Small intestine (tissue), 16 donors: ENCODE results near the gene EFL1. TPM values are rescaled to one million over a fixed set of nuclear protein-coding genes. Genes with fewer than 3 reads are reported as not detected.
A peak's percentile ranks its signal among the peaks of the same experiment; 100 is the strongest.
"Not testable (repeated sequence)": the region's sequence is repeated elsewhere in the genome, so short reads cannot be mapped to it uniquely, and the experiment has no call there.

ENCODE experiments used
- DNase-seq, 2 donors: peaks; one replicate each; pipeline versions ENCODE4 v3.0.0 to v3.0.0-alpha.2; 2013
- FAIRE-seq: peaks from 2 replicates; lab custom pipeline; 2012; peaks lifted over from hg19 to GRCh38; lab: Jason Lieb, UNC
- H3K27ac ChIP-seq, 3 donors: one replicate each; pipeline ENCODE4 v1.5.1; 2013; ENCODE audit warnings: low read length in 2 of 3, mild to moderate bottlenecking in 2 of 3, control low read depth in 1 of 3, inconsistent platforms in 1 of 3, low read depth in 1 of 3, moderate library complexity in 1 of 3
- H3K27me3 ChIP-seq, 3 donors: one replicate each; pipeline ENCODE4 v1.6.1; 2013; ENCODE audit warnings: low read length in 3 of 3, inconsistent platforms in 1 of 3; ENCODE audit not compliant: control insufficient read depth in 3 of 3, insufficient read depth in 3 of 3
- H3K36me3 ChIP-seq, 3 donors: one replicate each; pipeline ENCODE4 v1.6.1; 2013; ENCODE audit warnings: low read length in 3 of 3, inconsistent platforms in 1 of 3, low read depth in 1 of 3, mild to moderate bottlenecking in 1 of 3, moderate library complexity in 1 of 3; ENCODE audit not compliant: control insufficient read depth in 3 of 3, insufficient read depth in 2 of 3
- H3K4me1 ChIP-seq, 3 donors: one replicate each; pipeline ENCODE4 v1.6.1; 2013; ENCODE audit warnings: low read length in 2 of 3, inconsistent platforms in 1 of 3, low read depth in 1 of 3, mild to moderate bottlenecking in 1 of 3, moderate library complexity in 1 of 3; ENCODE audit not compliant: control insufficient read depth in 3 of 3, insufficient read depth in 2 of 3
- H3K4me3 ChIP-seq, 3 donors: one replicate each; pipeline ENCODE4 v1.5.1; 2013; ENCODE audit warnings: low read length in 3 of 3, control low read depth in 1 of 3, inconsistent platforms in 1 of 3, low read depth in 1 of 3, mild to moderate bottlenecking in 1 of 3, moderate library complexity in 1 of 3
- H3K9me3 ChIP-seq, 2 donors: one replicate each; pipeline ENCODE4 v1.6.1; 2013; ENCODE audit warnings: low read depth in 1 of 2, low read length in 1 of 2; ENCODE audit not compliant: control insufficient read depth in 2 of 2, insufficient read depth in 1 of 2
- WGBS, 3 donors: extraction: QIAGEN DNeasy Blood & Tissue Kit; methylation state at CpG; one replicate each; pipeline ENCODE4 v1.1.7; 2013; 5-methylcytosine and 5-hydroxymethylcytosine counted together
- long read RNA-seq, 10 donors: transcript quantifications; one replicate each; lab custom pipeline, GENCODE V29; 2026
- polyA plus RNA-seq, 4 donors: library from polyadenylated mRNA; stranded (reverse) in 3 of 4; unstranded in 1 of 4; fragments of 200-250 nt in 3 of 4; fragments of 120-200 nt in 1 of 4; gene quantifications; one replicate each; pipeline versions ENCODE4 v1.2.1 to v1.2.3, GENCODE V29; 2013
- donor health status: healthy with polysubstance abuse.
- donor health status: control.
- donor health status: control.
- donor health status: Bipolar disorder and iron deficiency.
- donor health status: healthy.

The EFL1 gene
- polyA plus RNA-seq, result 10 to 100 TPM; 11.6 to 25.2 (median 13.4) TPM
- long read RNA-seq, donor 1, result 0 reads
- long read RNA-seq, donor 2, result 0 reads
- long read RNA-seq, donor 3, result 0 reads
- long read RNA-seq, donor 4, result 0 reads
- long read RNA-seq, donor 5, result 0 reads
- long read RNA-seq, donor 6, partial matches to known transcripts, result 0 of 1 reads
- long read RNA-seq, donor 6, other reads (novel, unspliced or antisense), result 0 of 1 reads
- long read RNA-seq, donor 7, partial matches to known transcripts, result 0 of 2 reads
- long read RNA-seq, donor 7, other reads (novel, unspliced or antisense), result 0 of 2 reads
- long read RNA-seq, donor 8, result 0 reads
- long read RNA-seq, donor 9, result 0 reads
- long read RNA-seq, donor 10, partial matches to known transcripts, result 0 of 2 reads
- long read RNA-seq, donor 10, other reads (novel, unspliced or antisense), result 0 of 2 reads

- H3K27me3 ChIP-seq, result no peaks in the 10 kb centered on the region
- FAIRE-seq, result no peak
- H3K9me3 ChIP-seq, result no peaks in the 10 kb centered on the region
- WGBS, 3 donors, result 0 to 1% (median 0%) methylated on average over 45 to 57 of the region's 57 CpGs
- peak within 1 kb of the TSS; percentile 76 to 85 (median 77) for H3K4me3 ChIP-seq
- peaks cover 0 to 3% (median 3%) of the 10 kb centered on the region in 3 donors for H3K36me3 ChIP-seq
- DNase-seq, result peak; percentile 92 to 96
- peak within 1 kb of the TSS; percentile 60 to 96 (median 96) for H3K27ac ChIP-seq
- H3K4me1 ChIP-seq, result peaks cover 0 to 5% (median 4%) of the 10 kb centered on the region in 3 donors
Measured at GRCh38 chr15:82262422-82263026, at the start of gene EFL1, which contains the start of gene SAXO2. TSS of gene EFL1 (minus strand) at chr15:82262734. CDS start at chr15:82261778, 956 bp downstream. TSS of gene SAXO2 (plus strand) at chr15:82262818. CDS start at chr15:82262880, 62 bp downstream.

GRCh38 chr15:82311321-82311720 lies 48.8 kb upstream of the EFL1 start:
- not testable (repeated sequence) for DNase-seq, H3K9me3 ChIP-seq, FAIRE-seq, H3K4me1 ChIP-seq, H3K27me3 ChIP-seq, H3K4me3 ChIP-seq, H3K27ac ChIP-seq, H3K36me3 ChIP-seq
- 87 to 93% (median 90%) methylated on average over 3 to 4 of the region's 5 CpGs for WGBS, 3 donors

DNA sequence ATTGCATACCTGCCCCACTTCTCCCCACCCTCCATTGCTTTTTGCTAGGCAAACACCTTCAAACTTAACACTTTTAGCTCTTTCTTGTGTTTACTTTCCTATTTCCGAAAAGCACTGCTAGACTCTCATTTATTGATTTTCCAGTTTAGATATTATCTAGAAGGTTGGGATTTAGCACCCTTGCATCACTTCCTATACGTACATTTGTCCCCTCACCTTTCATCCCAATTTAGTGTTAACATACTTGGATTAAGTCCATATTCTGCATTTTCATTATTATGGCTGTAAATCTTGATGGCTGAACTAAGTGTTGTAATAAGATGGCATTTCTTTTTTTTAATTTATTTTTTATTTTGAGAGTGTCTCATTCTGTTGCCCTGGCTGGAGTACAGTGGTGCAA lies 47.3 kb upstream of the EFL1 start:
- no peak for DNase-seq
- WGBS, 3 donors, result 46 to 74% (median 55%) methylated on average over 2 of the region's 2 CpGs
- FAIRE-seq, result no peak
- Histone ChIP-seq H3K4me3 (no peak overlapping the region), H3K27me3 (no peaks in the 10 kb centered on the region), H3K27ac (no peak overlapping the region), H3K36me3 (no peaks in the 10 kb centered on the region), H3K4me1 (no peaks in the 10 kb centered on the region), H3K9me3 (no peaks in the 10 kb centered on the region)

DNA sequence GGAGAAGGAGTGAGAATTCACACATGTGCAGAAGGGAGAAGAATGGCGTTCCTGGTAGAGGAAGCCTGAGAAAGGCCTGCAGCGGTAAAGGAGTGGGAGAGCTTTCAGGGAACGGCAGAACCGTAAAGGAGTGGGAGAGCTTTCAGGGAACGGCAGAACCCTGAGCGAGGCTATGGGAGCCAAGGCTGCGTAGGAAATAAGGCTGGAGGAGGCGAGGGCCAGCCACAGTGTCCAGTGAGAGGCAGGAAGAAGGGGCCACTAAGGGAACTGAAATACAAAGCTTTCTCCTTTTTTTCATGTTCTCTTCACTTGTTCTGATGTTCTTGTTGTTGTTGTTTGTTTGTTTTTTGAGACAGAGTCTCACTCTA lies 45.2 kb upstream of the EFL1 start:
- FAIRE-seq (no peak), DNase-seq (no peak)
- Histone ChIP-seq H3K9me3 (no peaks in the 10 kb centered on the region), H3K27me3 (no peaks in the 10 kb centered on the region), H3K36me3 (no peaks in the 10 kb centered on the region), H3K27ac (no peak overlapping the region), H3K4me1 (no peaks in the 10 kb centered on the region), H3K4me3 (no peak overlapping the region)
- WGBS, 3 donors, result 84 to 91% (median 91%) methylated on average over 6 to 8 of the region's 8 CpGs

DNA sequence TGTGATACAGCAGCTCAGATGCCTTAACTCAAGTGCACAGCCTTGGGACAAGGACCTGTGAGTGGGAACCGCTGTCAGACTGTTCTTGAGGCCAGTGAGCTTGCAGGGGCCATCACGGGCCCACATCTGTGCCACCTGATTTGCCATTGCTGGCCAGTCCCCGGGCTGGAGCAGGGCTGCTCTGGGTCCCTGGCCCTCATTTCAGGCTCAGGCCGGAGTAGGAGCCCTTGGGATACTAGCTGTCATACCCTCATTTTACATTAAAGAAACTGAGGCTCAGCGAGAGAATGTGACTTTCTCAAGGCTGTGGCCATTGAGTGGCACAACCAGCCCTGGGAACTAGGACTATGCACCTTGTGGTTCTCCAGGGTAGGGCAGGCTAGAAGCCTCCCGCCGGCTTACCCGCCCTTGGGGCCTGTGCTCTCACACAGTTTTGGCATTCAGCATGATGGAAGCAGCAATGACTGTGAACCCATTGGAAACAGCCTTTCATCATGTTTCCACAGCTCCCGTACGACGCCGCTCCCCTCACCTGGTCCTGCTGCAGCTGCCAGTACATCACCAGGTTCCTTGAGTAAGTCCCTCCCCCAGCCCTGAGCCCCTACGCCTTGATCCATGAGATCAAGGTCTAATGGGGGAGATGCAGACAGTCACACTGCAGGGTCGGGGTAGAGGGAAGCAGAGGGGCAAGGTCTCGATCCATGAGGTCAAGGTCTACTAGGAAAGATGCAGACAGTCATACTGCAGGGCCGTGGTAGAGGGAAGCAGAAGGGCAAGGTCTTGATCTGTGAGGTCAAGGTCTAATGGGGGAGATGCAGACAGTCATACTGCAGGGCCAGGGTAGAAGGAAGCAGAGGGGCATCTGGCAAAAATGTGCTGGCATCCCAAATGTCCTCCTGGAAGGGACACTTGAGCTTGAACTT lies 44.5 kb upstream of the EFL1 start:
- 78 to 82% (median 81%) methylated on average over 16 of the region's 16 CpGs for WGBS, 3 donors
- no peak for DNase-seq
- H3K4me1 ChIP-seq, result no peaks in the 10 kb centered on the region
- H3K9me3 ChIP-seq, result no peaks in the 10 kb centered on the region
- H3K27me3 ChIP-seq, result no peaks in the 10 kb centered on the region
- no peaks in the 10 kb centered on the region for H3K36me3 ChIP-seq
- no peak for FAIRE-seq
- no peak overlapping the region for H3K27ac ChIP-seq
- no peak overlapping the region for H3K4me3 ChIP-seq

DNA sequence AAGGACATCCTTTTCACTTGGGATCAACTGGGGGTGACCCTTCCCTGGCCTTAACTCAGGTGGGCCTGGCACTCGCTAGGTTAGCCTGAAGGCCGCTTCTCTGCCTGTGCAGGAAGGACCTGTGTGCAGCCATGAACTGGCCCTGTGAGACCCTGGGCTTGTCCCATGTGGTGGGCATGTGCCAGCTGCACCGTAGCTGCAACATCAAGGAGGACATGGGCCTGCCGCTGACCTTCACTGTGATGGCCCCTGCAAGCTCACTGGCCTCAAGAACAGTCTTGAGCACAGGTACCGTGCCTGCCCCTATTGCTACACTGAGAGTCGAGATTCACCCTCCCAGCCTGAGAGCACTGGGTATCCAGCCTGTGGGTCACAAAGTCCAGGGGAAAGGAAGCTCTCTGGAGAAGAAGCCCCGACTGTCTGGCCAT lies 43.1 kb upstream of the EFL1 start:
- WGBS, 3 donors, result 82 to 87% (median 83%) methylated on average over 7 of the region's 7 CpGs

DNA sequence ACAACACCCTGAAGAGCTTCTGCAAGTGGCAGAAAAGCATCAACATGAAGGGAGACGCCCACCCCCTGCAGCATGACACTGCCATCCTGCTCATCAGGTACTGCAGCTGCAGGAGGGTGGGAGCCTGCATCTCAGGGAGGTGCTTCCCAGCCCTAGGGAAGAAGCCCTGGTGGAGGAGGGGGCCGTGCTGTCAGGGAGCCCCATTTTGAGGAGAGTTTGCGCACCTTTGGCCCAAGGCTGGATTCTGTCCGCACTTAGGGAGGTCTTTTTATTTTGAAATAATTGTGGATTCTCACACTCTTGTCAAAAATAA lies 42.2 kb upstream of the EFL1 start:
- FAIRE-seq, result no peak
- DNase-seq, result no peak
- Histone ChIP-seq H3K27me3 (no peaks in the 10 kb centered on the region), H3K4me3 (no peak overlapping the region), H3K4me1 (no peaks in the 10 kb centered on the region), H3K27ac (no peak overlapping the region), H3K36me3 (no peaks in the 10 kb centered on the region), H3K9me3 (no peaks in the 10 kb centered on the region)
- WGBS, 3 donors, result 84 to 91% (median 91%) methylated on average over 4 of the region's 4 CpGs

More for the DNA sequence above, 43.1 kb upstream of the EFL1 start:
- Histone ChIP-seq H3K36me3 (no peaks in the 10 kb centered on the region), H3K9me3 (no peaks in the 10 kb centered on the region), H3K4me1 (no peaks in the 10 kb centered on the region), H3K4me3 (no peak overlapping the region), H3K27me3 (no peaks in the 10 kb centered on the region), H3K27ac (no peak overlapping the region)
- FAIRE-seq, result no peak
- no peak for DNase-seq
